Mesendoderm (in vitro differentiated cells): Measurements from ENCODE around the gene RAB40A.

Experiments used
- DNase-seq: peaks from one replicate; pipeline ENCODE4 v3.0.0; 2013
- H2AK5ac ChIP-seq: 2 replicates; pipeline ENCODE4 v1.6.1; 2013; ENCODE audit warnings: low read length, inconsistent platforms
- H2BK120ac ChIP-seq: 2 replicates; pipeline ENCODE4 v1.6.1; 2013; ENCODE audit warnings: low read depth, mild to moderate bottlenecking, low read length, moderate library complexity, mixed read lengths
- H2BK15ac ChIP-seq: replicated peaks from 2 replicates; pipeline ENCODE4 v1.6.1; 2013; ENCODE audit warnings: low read depth, mild to moderate bottlenecking, moderate library complexity
- H2BK5ac ChIP-seq: 2 replicates; pipeline ENCODE4 v1.6.1; 2013; ENCODE audit warnings: low read length, inconsistent platforms
- H3K18ac ChIP-seq: 2 replicates; pipeline ENCODE4 v1.6.1; 2013; ENCODE audit warnings: mild to moderate bottlenecking, low read length, mixed read lengths
- H3K23ac ChIP-seq: one replicate; pipeline ENCODE4 v1.6.1; 2013; ENCODE audit warnings: low read length
- H3K27ac ChIP-seq: 2 replicates; pipeline ENCODE4 v1.5.1; 2013; ENCODE audit warnings: low read depth, mild to moderate bottlenecking, inconsistent platforms, low read length, moderate library complexity
- H3K27me3 ChIP-seq: 2 replicates; pipeline ENCODE4 v1.6.1; 2013; ENCODE audit warnings: low read length, control low read depth, mild to moderate bottlenecking, inconsistent platforms; ENCODE audit not compliant: insufficient read depth, poor library complexity
- H3K36me3 ChIP-seq: 2 replicates; pipeline ENCODE4 v1.6.1; 2013; ENCODE audit warnings: low read length, inconsistent platforms; ENCODE audit not compliant: control insufficient read depth, insufficient read depth
- H3K4ac ChIP-seq: one replicate; pipeline ENCODE4 v1.6.1; 2013; ENCODE audit warnings: low read depth, mild to moderate bottlenecking, low read length, moderate library complexity
- H3K4me1 ChIP-seq: 2 replicates; pipeline ENCODE4 v1.6.1; 2013; ENCODE audit warnings: low read depth, low read length, inconsistent platforms; ENCODE audit not compliant: control insufficient read depth
- H3K4me2 ChIP-seq: 2 replicates; pipeline ENCODE4 v1.6.1; 2013; ENCODE audit warnings: low read length
- H3K4me3 ChIP-seq: 2 replicates; pipeline ENCODE4 v1.5.1; 2013; ENCODE audit warnings: mild to moderate bottlenecking, low read length
- H3K56ac ChIP-seq: one replicate; pipeline ENCODE4 v1.6.1; 2013; ENCODE audit warnings: low read length
- H3K79me1 ChIP-seq: 2 replicates; pipeline ENCODE4 v1.6.1; 2013; ENCODE audit warnings: low read length, inconsistent platforms
- H3K79me2 ChIP-seq: 2 replicates; pipeline ENCODE4 v1.6.1; 2013; ENCODE audit warnings: mild to moderate bottlenecking, low read length; ENCODE audit not compliant: control insufficient read depth, insufficient read depth
- H3K9ac ChIP-seq: 2 replicates; pipeline ENCODE4 v1.6.1; 2013; ENCODE audit warnings: low read length, inconsistent platforms
- H4K5ac ChIP-seq: one replicate; pipeline ENCODE4 v1.6.1; 2013; ENCODE audit warnings: low read length
- H4K8ac ChIP-seq: one replicate; pipeline ENCODE4 v1.6.1; 2013; ENCODE audit warnings: low read depth, mild to moderate bottlenecking, control low read depth, low read length, moderate library complexity
- WGBS: extraction: QIAGEN DNeasy Blood & Tissue Kit; methylation state at CpG from one replicate; pipeline ENCODE4 v1.1.7; 2013; ENCODE audit warnings: low lambda C conversion rate, missing lambda C conversion rate; ENCODE audit not compliant: insufficient coverage; ENCODE audit errors: extremely low coverage; 5-methylcytosine and 5-hydroxymethylcytosine counted together

The RAB40A gene

GRCh38 chrX:103520386-103520785 lies 1.1 kb upstream of the RAB40A start:
- H3K27me3 ChIP-seq: no peaks in the 10 kb centered on the region
- peak; percentile 53 for DNase-seq

GRCh38 chrX:103518571-103518970 lies 718 bp downstream of the RAB40A start:
- Histone ChIP-seq H4K8ac (no peak overlapping the region), H2BK120ac (no peak overlapping the region), H3K4ac (no peak overlapping the region), H2BK15ac (no peak overlapping the region), H3K79me1 (no peaks in the 10 kb centered on the region), H3K4me1 (no peaks in the 10 kb centered on the region), H3K79me2 (no peaks in the 10 kb centered on the region), H3K36me3 (no peaks in the 10 kb centered on the region), H2BK5ac (no peak overlapping the region), H3K27me3 (no peaks in the 10 kb centered on the region), H3K56ac (no peak overlapping the region), H3K4me2 (no peak overlapping the region), H3K18ac (no peak overlapping the region), H3K23ac (no peak overlapping the region), H3K4me3 (no peak overlapping the region), H2AK5ac (no peak overlapping the region), H4K5ac (no peak overlapping the region), H3K9ac (no peak overlapping the region), H3K27ac (no peak overlapping the region)
- WGBS: no CpG with 5 or more reads among the region's 2 CpGs
- DNase-seq: no peak

More at GRCh38 chrX:103520386-103520785, 1.1 kb upstream of the RAB40A start:
- H3K56ac ChIP-seq: no peak overlapping the region
- WGBS: no CpG with 5 or more reads among the region's 4 CpGs
- H2BK5ac ChIP-seq: no peak overlapping the region
- no peak overlapping the region for H3K9ac ChIP-seq
- no peaks in the 10 kb centered on the region for H3K36me3 ChIP-seq
- no peak overlapping the region for H3K4me2 ChIP-seq
- no peak overlapping the region for H3K4me3 ChIP-seq
- H3K79me1 ChIP-seq: no peaks in the 10 kb centered on the region
- no peak overlapping the region for H4K8ac ChIP-seq
- H2BK15ac ChIP-seq: no peak overlapping the region
- no peak overlapping the region for H2AK5ac ChIP-seq
- no peaks in the 10 kb centered on the region for H3K4me1 ChIP-seq
- no peak overlapping the region for H3K23ac ChIP-seq
- H3K79me2 ChIP-seq: no peaks in the 10 kb centered on the region
- H3K18ac ChIP-seq: no peak overlapping the region
- H4K5ac ChIP-seq: no peak overlapping the region
- no peak overlapping the region for H3K27ac ChIP-seq
- H3K4ac ChIP-seq: no peak overlapping the region
- H2BK120ac ChIP-seq: no peak overlapping the region

- no CpG with 5 or more reads among the region's 2 CpGs for WGBS
These were observed 2.0 kb downstream of the RAB40A start for GRCh38 chrX:103517246-103517645.

GRCh38 chrX:103513476-103514108 lies 5.7 kb downstream of the RAB40A start:
- Histone ChIP-seq H3K4me1 (no peaks in the 10 kb centered on the region), H2BK5ac (no peak overlapping the region), H3K27me3 (no peaks in the 10 kb centered on the region), H3K4ac (no peak overlapping the region), H3K79me1 (no peaks in the 10 kb centered on the region), H4K8ac (no peak overlapping the region), H2AK5ac (no peak overlapping the region), H3K27ac (no peak overlapping the region), H3K79me2 (no peaks in the 10 kb centered on the region), H3K18ac (no peak overlapping the region), H2BK15ac (no peak overlapping the region), H2BK120ac (no peak overlapping the region), H3K36me3 (no peaks in the 10 kb centered on the region), H3K9ac (no peak overlapping the region), H3K56ac (no peak overlapping the region), H3K23ac (no peak overlapping the region), H3K4me2 (no peak overlapping the region), H3K4me3 (no peak overlapping the region), H4K5ac (no peak overlapping the region)
- WGBS: no CpG with 5 or more reads among the region's 4 CpGs
- no peak for DNase-seq

More at GRCh38 chrX:103517246-103517645, 2.0 kb downstream of the RAB40A start:
- H3K4me2 ChIP-seq: no peak overlapping the region
- no peak overlapping the region for H4K8ac ChIP-seq
- no peaks in the 10 kb centered on the region for H3K27me3 ChIP-seq
- H3K79me2 ChIP-seq: no peaks in the 10 kb centered on the region
- no peak overlapping the region for H3K4ac ChIP-seq
- H3K36me3 ChIP-seq: no peaks in the 10 kb centered on the region
- H3K23ac ChIP-seq: no peak overlapping the region
- no peak overlapping the region for H2BK15ac ChIP-seq
- no peak overlapping the region for H2BK120ac ChIP-seq
- no peaks in the 10 kb centered on the region for H3K79me1 ChIP-seq
- no peak for DNase-seq
- no peak overlapping the region for H3K27ac ChIP-seq
- H3K4me3 ChIP-seq: no peak overlapping the region
- no peak overlapping the region for H3K18ac ChIP-seq
- H4K5ac ChIP-seq: no peak overlapping the region
- H2BK5ac ChIP-seq: no peak overlapping the region
- no peaks in the 10 kb centered on the region for H3K4me1 ChIP-seq
- H3K56ac ChIP-seq: no peak overlapping the region
- no peak overlapping the region for H3K9ac ChIP-seq
- no peak overlapping the region for H2AK5ac ChIP-seq

- WGBS: no CpG with 5 or more reads among the region's 5 CpGs
- Histone ChIP-seq H3K4me3 (no peak overlapping the region), H3K4me1 (no peaks in the 10 kb centered on the region), H2BK5ac (no peak overlapping the region), H3K36me3 (no peaks in the 10 kb centered on the region), H3K56ac (no peak overlapping the region), H4K5ac (no peak overlapping the region), H3K27me3 (no peaks in the 10 kb centered on the region), H2BK120ac (no peak overlapping the region), H3K79me2 (no peaks in the 10 kb centered on the region), H3K27ac (no peak overlapping the region), H3K4me2 (no peak overlapping the region), H3K23ac (no peak overlapping the region), H2AK5ac (no peak overlapping the region), H3K18ac (no peak overlapping the region), H2BK15ac (no peak overlapping the region), H3K79me1 (no peaks in the 10 kb centered on the region), H3K4ac (no peak overlapping the region), H4K8ac (no peak overlapping the region), H3K9ac (no peak overlapping the region)
- no peak for DNase-seq
These were observed 6.2 kb downstream of the RAB40A start for GRCh38 chrX:103513067-103513466.

- DNase-seq: no peak
- no peak overlapping the region for H3K23ac ChIP-seq
- H3K56ac ChIP-seq: no peak overlapping the region
- no peak overlapping the region for H4K5ac ChIP-seq
- H3K9ac ChIP-seq: no peak overlapping the region
- no peaks in the 10 kb centered on the region for H3K4me1 ChIP-seq
- no peaks in the 10 kb centered on the region for H3K79me1 ChIP-seq
- H3K27me3 ChIP-seq: no peaks in the 10 kb centered on the region
- no peak overlapping the region for H3K18ac ChIP-seq
- no peak overlapping the region for H2BK120ac ChIP-seq
- no peak overlapping the region for H3K4me3 ChIP-seq
- H2BK5ac ChIP-seq: no peak overlapping the region
- no peaks in the 10 kb centered on the region for H3K36me3 ChIP-seq
- H2BK15ac ChIP-seq: no peak overlapping the region
- no peak overlapping the region for H2AK5ac ChIP-seq
- no peaks in the 10 kb centered on the region for H3K79me2 ChIP-seq
- no peak overlapping the region for H3K4me2 ChIP-seq
- no peak overlapping the region for H3K27ac ChIP-seq
- no peak overlapping the region for H3K4ac ChIP-seq
- WGBS: no CpG with 5 or more reads among the region's 6 CpGs
- no peak overlapping the region for H4K8ac ChIP-seq
These were observed 9.3 kb downstream of the RAB40A start for GRCh38 chrX:103510031-103510430.
